GM13977 (cell line): ENCODE results near the gene ARPP21.

Source experiments
- DNase-seq: peaks from one replicate; pipeline ENCODE4 v3.0.0; 2012; ENCODE audit warnings: low spot score
- CTCF ChIP-seq: IDR thresholded peaks from 2 replicates; pipeline ENCODE4 v1.5.1; 2012; ENCODE audit warnings: mild to moderate bottlenecking, control low read depth; ENCODE audit not compliant: insufficient read depth; ENCODE audit errors: extremely low read depth, missing control alignments
- in situ Hi-C: fragments of 300-500 bp; cut with MboI; formaldehyde crosslinking; loops from one replicate; pipeline ENCODE4 v1.12.0; 2022; ENCODE audit warnings: low sequenced_read_pairs, low pct_unique_long_range_greater_than_20kb, mixed read lengths, inconsistent platforms; ENCODE audit not compliant: unreplicated experiment

ARPP21 gene

GRCh38 chr3:35641920-35642527, 2.7 kb downstream of the ARPP21 start:
- no peak for TF ChIP-seq CTCF
- in situ Hi-C loops: no loop called here
- no peak for DNase-seq

- DNase-seq: no peak
- no peak for TF ChIP-seq CTCF
- in situ Hi-C loops: no loop called here
Observed at GRCh38 chr3:35643495-35643894, 4.2 kb downstream of the ARPP21 start.

GRCh38 chr3:35644451-35644850, 5.1 kb downstream of the ARPP21 start:
- in situ Hi-C loops: no loop called here
- no peak for DNase-seq
- TF ChIP-seq CTCF: no peak

- no peak for TF ChIP-seq CTCF
- in situ Hi-C loops: no loop called here
- DNase-seq: no peak
Observed at GRCh38 chr3:35645189-35645588, 5.9 kb downstream of the ARPP21 start.

GRCh38 chr3:35646081-35646480, 6.8 kb downstream of the ARPP21 start:
- DNase-seq: no peak
- no peak for TF ChIP-seq CTCF
- in situ Hi-C loops: no loop called here

GRCh38 chr3:35647461-35647860, 8.1 kb downstream of the ARPP21 start:
- in situ Hi-C loops: no loop called here
- no peak for TF ChIP-seq CTCF
- DNase-seq: no peak

GRCh38 chr3:35648347-35648746, 9.0 kb downstream of the ARPP21 start:
- no peak for TF ChIP-seq CTCF
- DNase-seq: no peak
- in situ Hi-C loops: no loop called here
